VCaP (cell line): ENCODE data around the gene DDX60.
"Not testable (repeated sequence)": the region's sequence is repeated elsewhere in the genome, so short reads cannot be mapped to it uniquely, and the experiment has no call there.

ENCODE experiments used
- H3K27ac ChIP-seq: fragments of 450-650 bp; 2 replicates; pipeline ENCODE4 v1.5.1; 2017
- CTCF ChIP-seq: fragments of 450-650 bp; conservative IDR thresholded peaks from 2 replicates; pipeline ENCODE4 v1.5.1; 2017; ENCODE audit warnings: mild to moderate bottlenecking, moderate library complexity

Gene DDX60

GRCh38 chr4:168353746-168354145, 35.2 kb upstream of the DDX60 start:
- H3K27ac ChIP-seq, result no peak overlapping the region
- TF ChIP-seq CTCF, result no peak

- H3K27ac ChIP-seq, result no peak overlapping the region
- no peak for TF ChIP-seq CTCF
Observed at GRCh38 chr4:168337550-168337940, 19.0 kb upstream of the DDX60 start.

- TF ChIP-seq CTCF, result no peak
Observed at GRCh38 chr4:168336837-168337549, 18.4 kb upstream of the DDX60 start.

GRCh38 chr4:168335621-168336020, 17.1 kb upstream of the DDX60 start:
- TF ChIP-seq CTCF, result no peak

More at GRCh38 chr4:168336837-168337549, 18.4 kb upstream of the DDX60 start:
- no peak overlapping the region for H3K27ac ChIP-seq

GRCh38 chr4:168334053-168334452, 15.5 kb upstream of the DDX60 start:
- no peak for TF ChIP-seq CTCF
- no peak overlapping the region for H3K27ac ChIP-seq

More at GRCh38 chr4:168335621-168336020, 17.1 kb upstream of the DDX60 start:
- no peak overlapping the region for H3K27ac ChIP-seq

- H3K27ac ChIP-seq, result not testable (repeated sequence)
Observed at GRCh38 chr4:168330575-168330974, 12.0 kb upstream of the DDX60 start.

GRCh38 chr4:168325591-168325990, 7.0 kb upstream of the DDX60 start:
- H3K27ac ChIP-seq, result no peak overlapping the region
- TF ChIP-seq CTCF, result no peak

GRCh38 chr4:168321006-168321405, 2.5 kb upstream of the DDX60 start:
- no peak for TF ChIP-seq CTCF
- no peak overlapping the region for H3K27ac ChIP-seq
